ENCODE measurements around the gene MRPL50. TPM values are rescaled to one million over a fixed set of nuclear protein-coding genes. Genes with fewer than 3 reads are reported as not detected.

MRPL50 gene
- total RNA-seq, 1 experiment from 2014 or later, result 20.0 TPM

DNA sequence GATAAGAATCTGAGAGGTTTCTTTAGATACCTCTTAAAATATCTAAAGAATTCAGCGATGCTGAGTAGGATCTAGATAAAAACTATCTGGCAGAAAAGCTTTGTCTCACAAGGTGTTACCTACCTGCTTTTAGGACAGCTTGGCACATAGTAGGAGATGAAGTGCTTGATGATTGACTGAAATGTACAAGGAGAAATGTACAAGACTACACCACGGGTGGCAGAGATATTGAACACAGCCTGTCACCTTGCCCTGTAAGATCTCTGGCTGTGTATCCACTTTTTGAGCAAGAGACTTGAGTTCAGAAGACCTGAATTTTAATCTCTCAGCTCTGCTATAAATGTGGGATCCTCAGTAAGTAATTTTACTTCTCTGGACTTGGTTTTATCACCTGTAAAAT is 21.4 kb upstream of the MRPL50 start:
- no peak overlapping the region for H3T11ph ChIP-seq (ENCODE audit: low read length)
- Mint-ChIP-seq H3K36me3 (ENCODE audit: insufficient read depth in 1 of 3, low read depth in 3 of 3) (peaks cover 0 to 2% (median 0%) of the 10 kb centered on the region in 3 experiments; a peak in 1 of 7 replicates), H3K9me3 (no peaks in the 10 kb centered on the region; a peak in 1 of 5 replicates), H3K4me3 (no peak overlapping the region), H3K27ac (no peak overlapping the region), H3K4me1 (peaks cover 2 to 4% of the 10 kb centered on the region in 2 experiments; a peak in 3 of 4 replicates), H3K27me3 (ENCODE audit: low read depth) (peaks cover 7% of the 10 kb centered on the region)
- DNase-seq, result no peak
- no peak overlapping the region for H2AK5ac ChIP-seq (ENCODE audit: insufficient read length, low read length)
- H3K27me3 ChIP-seq (ENCODE audit: insufficient read depth, low read length), result no peaks in the 10 kb centered on the region
- no peaks in the 10 kb centered on the region for H3K23me2 ChIP-seq (ENCODE audit: insufficient read length, low read depth, low read length, poor library complexity, severe bottlenecking)
- H3K79me1 ChIP-seq (ENCODE audit: insufficient read depth, low read depth, low read length, poor library complexity, severe bottlenecking), result no peaks in the 10 kb centered on the region
- H4K91ac ChIP-seq (ENCODE audit: insufficient read length, low read depth, low read length), result no peak overlapping the region
- H4K5ac ChIP-seq (ENCODE audit: insufficient read length, low read depth, low read length), result no peak overlapping the region
- no peak overlapping the region for H2BK5ac ChIP-seq (ENCODE audit: insufficient read length, low read length)
- H2BK120ac ChIP-seq (ENCODE audit: low read depth, low read length, poor library complexity, severe bottlenecking), result no peak overlapping the region
- H3K4me2 ChIP-seq (ENCODE audit: insufficient read depth, insufficient read length, low read length), result no peak overlapping the region
- H3K4me1 ChIP-seq (ENCODE audit: insufficient read depth, low read length), result no peaks in the 10 kb centered on the region
- WGBS (ENCODE audit: extremely low coverage, insufficient read length, low lambda C conversion rate), result no CpG with 5 or more reads among the region's 2 CpGs
- no peak overlapping the region for H3K14ac ChIP-seq (ENCODE audit: insufficient read depth, low read length)
- no peak overlapping the region for H2BK20ac ChIP-seq (ENCODE audit: low read depth, low read length, poor library complexity, severe bottlenecking)
- H2BK15ac ChIP-seq (ENCODE audit: low read depth, low read length), result no peak overlapping the region
- no peaks in the 10 kb centered on the region for H3K9me3 ChIP-seq (ENCODE audit: control insufficient read depth, low read depth, low read length)
- H3K79me2 ChIP-seq (ENCODE audit: insufficient read depth, low read length), result no peaks in the 10 kb centered on the region
- H2AFZ ChIP-seq (ENCODE audit: low read length), result no peak overlapping the region
- no peak overlapping the region for H2BK12ac ChIP-seq (ENCODE audit: insufficient read length, low read depth, low read length)
- no peak overlapping the region for H3K18ac ChIP-seq (ENCODE audit: insufficient read length, low read depth, low read length)
- H3K56ac ChIP-seq (ENCODE audit: insufficient read length, low read depth, low read length), result no peak overlapping the region
- TF ChIP-seq, protein P1, sequence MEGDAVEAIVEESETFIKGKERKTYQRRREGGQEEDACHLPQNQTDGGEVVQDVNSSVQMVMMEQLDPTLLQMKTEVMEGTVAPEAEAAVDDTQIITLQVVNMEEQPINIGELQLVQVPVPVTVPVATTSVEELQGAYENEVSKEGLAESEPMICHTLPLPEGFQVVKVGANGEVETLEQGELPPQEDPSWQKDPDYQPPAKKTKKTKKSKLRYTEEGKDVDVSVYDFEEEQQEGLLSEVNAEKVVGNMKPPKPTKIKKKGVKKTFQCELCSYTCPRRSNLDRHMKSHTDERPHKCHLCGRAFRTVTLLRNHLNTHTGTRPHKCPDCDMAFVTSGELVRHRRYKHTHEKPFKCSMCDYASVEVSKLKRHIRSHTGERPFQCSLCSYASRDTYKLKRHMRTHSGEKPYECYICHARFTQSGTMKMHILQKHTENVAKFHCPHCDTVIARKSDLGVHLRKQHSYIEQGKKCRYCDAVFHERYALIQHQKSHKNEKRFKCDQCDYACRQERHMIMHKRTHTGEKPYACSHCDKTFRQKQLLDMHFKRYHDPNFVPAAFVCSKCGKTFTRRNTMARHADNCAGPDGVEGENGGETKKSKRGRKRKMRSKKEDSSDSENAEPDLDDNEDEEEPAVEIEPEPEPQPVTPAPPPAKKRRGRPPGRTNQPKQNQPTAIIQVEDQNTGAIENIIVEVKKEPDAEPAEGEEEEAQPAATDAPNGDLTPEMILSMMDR (conservative IDR thresholded peaks at IDR 0.05), result no peak
- H3K9ac ChIP-seq (ENCODE audit: extremely low read depth, insufficient read length, low read length), result no peak overlapping the region
- H4K8ac ChIP-seq (replicated peaks; ENCODE audit: insufficient read length, low read depth, low read length), result no peak overlapping the region
- H3K23ac ChIP-seq (ENCODE audit: insufficient read length, low read depth, low read length), result no peak overlapping the region
- H3K27ac ChIP-seq (ENCODE audit: insufficient read length, low read depth, low read length), result no peak overlapping the region
- no peak overlapping the region for H3K4ac ChIP-seq (ENCODE audit: low read depth, low read length)
- H4K20me1 ChIP-seq (ENCODE audit: control insufficient read depth, insufficient read depth, insufficient read length), result no peaks in the 10 kb centered on the region

Measured in H9 (cell line).